Activated T-helper 1 cell treated with Interleukin-2 at 50 U/mL for 16 hours (primary cell): ENCODE results near the gene APCDD1.

Experiments
- DNase-seq: peaks from one replicate; pipeline ENCODE4 v3.0.0-alpha.2; 2020; ENCODE audit warnings: low read depth

The APCDD1 gene

DNA sequence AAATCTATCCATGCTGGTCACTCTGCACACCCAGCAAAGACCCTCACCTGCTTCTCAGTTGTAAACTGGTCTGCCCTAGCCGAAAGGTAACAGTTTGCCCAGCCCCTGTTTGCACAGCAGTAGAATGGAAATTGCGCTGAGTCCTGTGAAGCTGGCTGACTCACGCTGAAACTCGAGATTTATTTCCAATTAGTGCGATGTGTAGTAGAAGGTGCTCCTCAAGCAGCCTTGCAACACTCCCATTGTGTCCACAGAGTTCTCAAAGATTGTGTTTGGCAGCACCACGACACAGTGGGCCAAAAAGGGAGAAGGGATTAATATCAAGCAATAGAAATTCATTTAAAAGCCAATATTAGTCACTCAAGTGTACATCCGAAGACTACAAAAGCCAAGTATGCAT is 21.7 kb upstream of the APCDD1 start:
- no peak for DNase-seq

DNA sequence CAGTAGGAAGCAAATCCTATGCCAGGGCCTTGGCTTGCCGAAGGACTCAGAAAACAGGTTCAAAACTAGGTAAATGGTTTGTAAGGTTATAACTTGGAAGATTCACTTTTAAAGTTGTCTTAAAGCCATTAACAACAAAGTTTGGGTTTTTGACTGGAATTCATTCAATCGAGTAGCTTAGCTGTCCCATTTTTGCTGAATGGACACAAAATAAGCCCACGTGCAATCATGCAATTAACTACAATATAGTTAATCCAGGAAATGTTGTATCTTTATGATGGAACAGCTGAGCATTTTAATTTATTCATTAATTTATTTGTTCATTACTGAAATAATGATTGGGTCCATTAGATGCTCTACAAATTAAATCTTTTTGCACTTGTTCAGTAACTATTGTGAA is 18.3 kb upstream of the APCDD1 start:
- no peak for DNase-seq

GRCh38 chr18:10437837-10438236 is 16.6 kb upstream of the APCDD1 start:
- DNase-seq: no peak

- no peak for DNase-seq
Observed at GRCh38 chr18:10439898-10440297, 14.5 kb upstream of the APCDD1 start.

DNA sequence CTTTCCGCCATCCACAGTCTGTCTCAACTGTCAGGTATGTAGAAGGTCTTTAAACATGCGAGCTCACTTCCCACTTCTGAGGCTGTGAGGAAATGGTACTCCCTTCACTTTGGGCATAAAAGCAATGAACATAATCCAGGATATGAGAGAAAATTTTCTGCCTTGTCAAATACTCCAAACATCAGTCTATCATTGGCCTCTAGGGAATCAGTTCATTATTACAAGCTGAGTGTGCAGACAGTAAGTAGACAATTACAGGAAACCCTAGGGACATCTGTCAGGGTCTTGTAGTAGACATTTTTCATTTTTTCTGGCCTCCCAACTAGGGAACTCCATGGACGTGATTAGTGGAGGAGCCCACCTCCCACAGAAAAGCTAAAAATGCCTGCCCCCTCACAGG is 13.6 kb upstream of the APCDD1 start:
- no peak for DNase-seq

DNA sequence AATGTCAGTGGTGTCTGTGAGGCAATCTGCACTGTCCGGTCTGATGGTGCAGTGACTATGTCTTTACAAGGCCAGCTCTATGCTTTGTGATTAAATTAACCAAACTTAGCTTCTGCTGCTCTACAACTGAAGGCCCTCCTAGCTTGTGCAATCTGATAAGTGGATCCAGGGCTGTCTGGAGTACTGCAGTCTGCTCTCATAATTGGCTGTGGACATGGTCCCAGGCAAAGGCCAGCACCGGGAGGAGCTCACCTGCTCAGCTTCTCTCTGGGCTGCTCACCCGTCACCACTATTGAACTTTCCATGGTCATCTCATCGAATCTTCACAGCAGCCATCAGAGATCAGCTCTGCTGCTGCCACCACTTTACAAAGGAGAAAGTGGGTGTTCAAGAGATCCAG is 13.0 kb upstream of the APCDD1 start:
- DNase-seq: no peak

GRCh38 chr18:10442551-10442971 is 11.9 kb upstream of the APCDD1 start:
- no peak for DNase-seq

DNA sequence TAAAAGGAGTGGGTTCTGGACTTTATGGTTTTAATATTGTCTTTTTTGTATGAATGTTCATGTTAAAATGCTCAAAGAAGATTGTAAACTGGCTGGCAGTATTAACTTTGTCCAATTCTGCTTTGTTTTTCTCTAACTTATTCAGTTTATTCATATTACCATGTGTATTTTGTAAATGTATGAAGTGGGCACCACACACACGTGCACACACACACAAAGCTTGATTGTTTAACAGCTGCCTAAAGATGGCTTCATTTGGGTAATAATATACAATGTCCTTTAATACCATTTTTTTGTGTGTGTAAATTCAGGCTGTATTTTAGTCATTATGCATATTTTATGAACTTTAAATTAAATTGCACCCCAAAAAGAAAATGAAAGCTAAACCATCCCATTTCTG is 11.4 kb upstream of the APCDD1 start:
- no peak for DNase-seq

DNA sequence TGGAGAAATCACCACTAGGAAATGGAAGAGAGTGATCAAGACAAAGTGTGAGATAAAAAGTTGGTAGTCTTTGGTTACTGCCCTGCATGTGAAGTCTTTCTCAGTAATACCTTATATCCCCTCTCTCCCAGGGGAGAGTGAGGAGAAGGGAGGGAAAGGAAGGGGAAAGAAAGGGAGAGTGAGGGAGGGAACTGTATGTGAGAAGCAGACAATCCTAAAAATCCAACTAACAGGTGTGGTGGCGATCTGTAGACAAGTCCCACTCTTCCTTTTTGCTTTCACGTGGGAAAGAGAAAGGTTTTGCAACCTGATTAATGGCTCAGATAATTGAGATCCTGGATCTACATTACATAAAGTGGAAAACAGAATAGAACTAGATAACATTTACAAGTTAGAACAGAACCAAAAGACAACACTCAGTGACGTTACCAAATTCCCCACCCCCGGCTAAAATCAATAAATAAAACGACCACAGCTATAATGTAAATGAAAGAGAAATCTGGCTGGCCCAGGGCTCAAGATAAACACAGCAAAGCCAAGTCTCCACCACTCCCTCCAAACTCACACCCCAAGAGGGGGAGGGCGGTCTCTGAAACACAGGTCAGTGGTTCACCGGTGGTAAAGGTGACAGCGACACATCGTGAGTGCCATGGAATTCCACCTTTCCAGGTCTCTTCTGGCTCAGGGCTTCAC is 10.0 kb upstream of the APCDD1 start:
- no peak for DNase-seq

DNA sequence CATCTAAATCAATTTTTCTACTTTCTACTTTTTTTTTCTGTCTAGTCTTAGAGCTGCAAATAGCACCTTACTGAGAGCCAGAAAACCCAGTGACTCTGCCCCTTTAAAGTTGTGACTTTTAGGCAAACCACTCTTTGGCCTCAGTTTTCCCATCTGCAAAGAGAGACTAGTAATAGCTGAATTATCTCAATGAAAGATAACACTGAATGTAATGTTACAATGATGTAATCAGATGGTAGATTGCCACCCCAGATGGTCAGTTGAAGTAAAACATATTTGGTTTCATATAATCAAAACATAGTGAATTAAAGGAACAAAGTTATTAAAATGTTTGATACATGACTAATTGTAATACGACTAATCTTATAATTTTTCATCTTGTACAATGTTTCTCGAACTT is 5.0 kb upstream of the APCDD1 start:
- DNase-seq: no peak

GRCh38 chr18:10450986-10451385 is 3.4 kb upstream of the APCDD1 start:
- DNase-seq: no peak

- no peak for DNase-seq
Observed at GRCh38 chr18:10453261-10453805, 1.1 kb upstream of the APCDD1 start.

- no peak for DNase-seq
Observed at GRCh38 chr18:10454681-10455557, 484 bp downstream of the APCDD1 start.

- no peak for DNase-seq
Observed at GRCh38 chr18:10455726-10456453, 1.5 kb downstream of the APCDD1 start.

DNA sequence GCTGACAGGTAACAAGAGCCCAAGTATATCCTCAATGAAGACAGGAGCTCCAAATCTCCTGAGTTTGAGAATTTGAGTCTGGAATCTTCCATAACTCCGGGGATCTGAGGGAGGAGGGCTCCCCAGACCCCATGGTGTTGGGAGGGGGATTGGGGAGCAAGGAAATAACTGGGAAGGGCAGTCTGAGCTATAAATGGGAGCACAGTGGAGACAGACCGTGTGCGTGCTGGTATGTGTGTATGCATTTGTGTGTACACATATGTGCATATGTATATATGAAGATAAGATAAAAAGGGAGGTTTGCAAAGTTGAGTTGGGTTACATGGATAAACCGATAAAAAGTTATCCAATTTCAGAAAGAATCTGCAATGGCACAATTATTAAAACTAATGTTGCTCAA is 2.3 kb downstream of the APCDD1 start:
- DNase-seq: no peak

- no peak for DNase-seq
Observed at GRCh38 chr18:10457128-10457527, 2.7 kb downstream of the APCDD1 start.

GRCh38 chr18:10457767-10458166 is 3.3 kb downstream of the APCDD1 start:
- no peak for DNase-seq

DNA sequence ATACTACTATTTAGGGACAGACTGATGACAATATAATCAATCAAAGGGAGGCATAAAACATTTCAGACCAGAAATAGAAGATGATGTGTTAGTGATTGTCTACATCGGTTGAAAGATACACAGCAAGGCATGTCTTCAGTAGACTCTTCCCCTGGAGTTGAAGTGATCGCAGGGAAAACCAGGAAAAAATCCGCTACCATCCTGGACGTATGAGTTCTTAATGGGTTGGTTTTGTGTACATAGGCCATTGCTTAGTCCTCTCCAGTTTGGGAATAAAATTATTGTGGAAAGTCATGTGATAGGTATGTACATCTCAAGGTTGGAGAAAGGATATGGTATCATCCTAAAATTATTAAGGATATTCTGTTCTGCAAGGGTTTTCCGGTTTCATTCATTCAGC is 4.3 kb downstream of the APCDD1 start:
- no peak for DNase-seq

DNA sequence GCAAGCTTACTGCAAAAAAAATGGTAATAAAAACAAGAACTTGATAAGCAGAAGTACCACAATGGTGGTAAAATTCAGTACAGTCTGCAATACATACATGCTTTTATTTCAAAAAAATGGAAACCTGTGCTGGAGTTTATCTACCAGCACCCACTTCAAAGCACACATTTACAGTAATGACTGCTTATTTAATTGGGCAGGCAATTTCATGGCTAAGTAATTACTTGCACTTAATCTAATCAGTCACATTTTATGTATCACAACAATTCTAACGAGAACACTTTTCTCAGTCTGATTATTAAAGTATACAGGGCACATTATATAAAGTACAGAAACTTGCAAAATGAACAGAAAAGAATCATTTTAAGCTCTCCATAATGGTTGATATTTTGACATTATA is 5.2 kb downstream of the APCDD1 start:
- DNase-seq: no peak

DNA sequence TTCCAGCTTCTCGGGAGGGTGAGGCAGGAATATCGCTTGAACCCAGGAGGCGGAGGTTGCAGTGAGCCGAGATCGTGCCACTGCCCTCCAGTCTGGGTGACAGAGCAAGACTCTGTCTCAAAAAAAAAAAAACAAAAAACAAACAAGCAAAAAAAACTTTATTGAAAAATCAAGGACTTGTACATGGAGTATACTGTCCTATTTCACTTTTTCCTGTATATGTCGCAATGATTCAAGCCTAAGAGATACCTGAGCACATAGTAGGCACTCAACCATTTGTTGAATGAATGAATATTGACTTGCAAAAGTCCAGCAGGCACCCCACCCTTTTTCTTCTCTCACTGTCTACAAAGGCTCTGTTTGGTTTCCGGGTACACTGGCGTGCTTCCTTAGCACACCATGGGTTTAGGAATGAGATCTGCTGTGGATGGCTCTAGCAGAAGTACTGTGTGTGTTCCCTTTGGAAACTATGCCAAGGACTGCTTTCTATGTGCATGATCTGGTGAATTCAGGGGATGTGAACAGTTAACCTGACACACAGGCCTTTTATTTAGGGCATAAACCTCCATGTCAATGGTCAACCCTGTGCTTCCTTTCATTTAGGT is 6.1 kb downstream of the APCDD1 start:
- DNase-seq: no peak

DNA sequence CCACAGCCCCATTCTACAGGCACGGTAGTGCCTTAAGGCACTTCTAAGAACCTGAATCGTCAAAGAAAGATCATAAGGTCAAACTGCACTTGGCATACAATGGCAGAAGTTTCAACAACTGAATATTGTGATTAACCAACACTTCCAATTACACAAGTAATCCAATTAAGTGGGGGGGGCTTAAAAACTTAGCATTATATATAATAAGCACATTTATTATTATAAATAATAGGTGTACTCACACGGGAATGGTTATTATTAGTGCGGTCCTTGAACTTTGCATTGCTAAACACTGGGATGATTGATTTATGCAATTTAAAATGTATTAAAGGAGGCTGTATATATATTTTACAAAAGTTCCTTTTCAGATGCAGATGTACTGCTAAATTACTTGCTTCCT is 7.6 kb downstream of the APCDD1 start:
- DNase-seq: no peak

DNA sequence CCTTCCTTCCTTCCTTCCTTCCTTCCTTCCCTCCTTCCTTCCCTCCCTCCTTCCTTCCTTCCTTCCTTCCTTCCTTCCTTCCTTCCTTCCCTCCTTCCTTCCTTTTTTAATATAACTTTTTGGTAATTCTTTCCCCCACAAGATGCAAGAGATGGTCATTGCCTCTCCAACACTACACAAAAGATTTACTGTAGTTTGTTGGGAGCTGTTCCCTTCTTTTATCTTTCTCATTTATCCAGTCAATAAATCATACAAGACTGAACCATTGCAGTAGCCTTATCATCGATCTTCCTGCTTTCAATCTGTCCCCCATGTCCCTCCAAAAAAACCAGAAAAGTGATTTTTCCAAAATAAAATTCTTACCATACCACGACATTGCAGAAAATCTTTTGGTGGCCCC is 8.2 kb downstream of the APCDD1 start:
- no peak for DNase-seq
